KMS-11 (cell line): ENCODE results near the gene ID1.

Experiments
- H2AFZ ChIP-seq: fragments of 200-600 bp; sonication (generic); 2 replicates; pipeline ENCODE4 v1.6.1; 2016; ENCODE audit warnings: antibody characterized with exemption, mixed run types, low read depth
- H3K27ac ChIP-seq: fragments of 200-600 bp; sonication (generic); 2 replicates; pipeline ENCODE4 v1.6.1; 2016; ENCODE audit warnings: mild to moderate bottlenecking, mixed run types
- H3K27me3 ChIP-seq: fragments of 200-600 bp; sonication (generic); 2 replicates; pipeline ENCODE4 v1.6.1; 2017; ENCODE audit warnings: mild to moderate bottlenecking, low read depth, mixed run types, moderate library complexity; ENCODE audit not compliant: insufficient read depth
- H3K36me3 ChIP-seq: fragments of 200-600 bp; sonication (generic); 2 replicates; pipeline ENCODE4 v1.6.1; 2017; ENCODE audit warnings: mild to moderate bottlenecking, mixed run types; ENCODE audit not compliant: insufficient read depth
- H3K4me1 ChIP-seq: fragments of 200-600 bp; sonication (generic); 2 replicates; pipeline ENCODE4 v1.6.1; 2016; ENCODE audit warnings: mild to moderate bottlenecking, low read depth, mixed run types; ENCODE audit not compliant: poor library complexity, severe bottlenecking
- H3K4me2 ChIP-seq: fragments of 200-600 bp; sonication (generic); 2 replicates; pipeline ENCODE4 v1.7.0; 2016; ENCODE audit warnings: mild to moderate bottlenecking, mixed run types
- H3K4me3 ChIP-seq: fragments of 200-600 bp; sonication (generic); IDR thresholded peaks from 2 replicates; pipeline ENCODE4 v1.6.1; 2017; ENCODE audit warnings: low read depth, low read length, mixed read lengths; ENCODE audit not compliant: insufficient read depth
- H3K79me2 ChIP-seq: fragments of 200-600 bp; sonication (generic); 2 replicates; pipeline ENCODE4 v1.6.1; 2016; ENCODE audit warnings: low read depth, mixed run types; ENCODE audit not compliant: insufficient read depth
- H3K9ac ChIP-seq: fragments of 200-600 bp; sonication (generic); 2 replicates; pipeline ENCODE4 v1.6.1; 2016; ENCODE audit warnings: mild to moderate bottlenecking, mixed run types
- H4K20me1 ChIP-seq: fragments of 200-600 bp; sonication (generic); 2 replicates; pipeline ENCODE4 v1.6.1; 2016; ENCODE audit warnings: mild to moderate bottlenecking, mixed run types; ENCODE audit not compliant: insufficient read depth
- TF ChIP-seq, protein P1 (sequence below): fragments of 200-600 bp; sonication (generic); conservative IDR thresholded peaks from 2 replicates; pipeline ENCODE4 v1.6.1; 2017; ENCODE audit warnings: low read depth, mild to moderate bottlenecking, antibody characterized with exemption, low read length, moderate library complexity, mixed read lengths

The ID1 gene

GRCh38 chr20:31569163-31570020 is 35.7 kb upstream of the ID1 start:
- H4K20me1 ChIP-seq: no peaks in the 10 kb centered on the region
- H3K79me2 ChIP-seq: no peaks in the 10 kb centered on the region
- no peaks in the 10 kb centered on the region for H3K36me3 ChIP-seq
- TF ChIP-seq, protein P1, sequence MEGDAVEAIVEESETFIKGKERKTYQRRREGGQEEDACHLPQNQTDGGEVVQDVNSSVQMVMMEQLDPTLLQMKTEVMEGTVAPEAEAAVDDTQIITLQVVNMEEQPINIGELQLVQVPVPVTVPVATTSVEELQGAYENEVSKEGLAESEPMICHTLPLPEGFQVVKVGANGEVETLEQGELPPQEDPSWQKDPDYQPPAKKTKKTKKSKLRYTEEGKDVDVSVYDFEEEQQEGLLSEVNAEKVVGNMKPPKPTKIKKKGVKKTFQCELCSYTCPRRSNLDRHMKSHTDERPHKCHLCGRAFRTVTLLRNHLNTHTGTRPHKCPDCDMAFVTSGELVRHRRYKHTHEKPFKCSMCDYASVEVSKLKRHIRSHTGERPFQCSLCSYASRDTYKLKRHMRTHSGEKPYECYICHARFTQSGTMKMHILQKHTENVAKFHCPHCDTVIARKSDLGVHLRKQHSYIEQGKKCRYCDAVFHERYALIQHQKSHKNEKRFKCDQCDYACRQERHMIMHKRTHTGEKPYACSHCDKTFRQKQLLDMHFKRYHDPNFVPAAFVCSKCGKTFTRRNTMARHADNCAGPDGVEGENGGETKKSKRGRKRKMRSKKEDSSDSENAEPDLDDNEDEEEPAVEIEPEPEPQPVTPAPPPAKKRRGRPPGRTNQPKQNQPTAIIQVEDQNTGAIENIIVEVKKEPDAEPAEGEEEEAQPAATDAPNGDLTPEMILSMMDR: peak; percentile 97
- peaks cover 90% of the 10 kb centered on the region for H3K4me1 ChIP-seq
- no peak overlapping the region for H3K4me3 ChIP-seq
- no peak overlapping the region for H2AFZ ChIP-seq
- H3K27me3 ChIP-seq: no peaks in the 10 kb centered on the region
- peak overlapping the region; percentile 88 for H3K27ac ChIP-seq
- no peak overlapping the region for H3K9ac ChIP-seq
- peak overlapping the region; percentile 58 for H3K4me2 ChIP-seq

GRCh38 chr20:31570021-31570463 is 35.0 kb upstream of the ID1 start:
- Histone ChIP-seq H3K4me2 (peak overlapping the region; percentile 58; the same call in 1 of the 2 replicates), H2AFZ (no peak overlapping the region), H4K20me1 (no peaks in the 10 kb centered on the region), H3K36me3 (no peaks in the 10 kb centered on the region), H3K27ac (peak overlapping the region; percentile 88), H3K27me3 (no peaks in the 10 kb centered on the region), H3K4me1 (peaks cover 88% of the 10 kb centered on the region), H3K79me2 (no peaks in the 10 kb centered on the region), H3K4me3 (no peak overlapping the region), H3K9ac (no peak overlapping the region)
- TF ChIP-seq, protein P1: no peak

DNA sequence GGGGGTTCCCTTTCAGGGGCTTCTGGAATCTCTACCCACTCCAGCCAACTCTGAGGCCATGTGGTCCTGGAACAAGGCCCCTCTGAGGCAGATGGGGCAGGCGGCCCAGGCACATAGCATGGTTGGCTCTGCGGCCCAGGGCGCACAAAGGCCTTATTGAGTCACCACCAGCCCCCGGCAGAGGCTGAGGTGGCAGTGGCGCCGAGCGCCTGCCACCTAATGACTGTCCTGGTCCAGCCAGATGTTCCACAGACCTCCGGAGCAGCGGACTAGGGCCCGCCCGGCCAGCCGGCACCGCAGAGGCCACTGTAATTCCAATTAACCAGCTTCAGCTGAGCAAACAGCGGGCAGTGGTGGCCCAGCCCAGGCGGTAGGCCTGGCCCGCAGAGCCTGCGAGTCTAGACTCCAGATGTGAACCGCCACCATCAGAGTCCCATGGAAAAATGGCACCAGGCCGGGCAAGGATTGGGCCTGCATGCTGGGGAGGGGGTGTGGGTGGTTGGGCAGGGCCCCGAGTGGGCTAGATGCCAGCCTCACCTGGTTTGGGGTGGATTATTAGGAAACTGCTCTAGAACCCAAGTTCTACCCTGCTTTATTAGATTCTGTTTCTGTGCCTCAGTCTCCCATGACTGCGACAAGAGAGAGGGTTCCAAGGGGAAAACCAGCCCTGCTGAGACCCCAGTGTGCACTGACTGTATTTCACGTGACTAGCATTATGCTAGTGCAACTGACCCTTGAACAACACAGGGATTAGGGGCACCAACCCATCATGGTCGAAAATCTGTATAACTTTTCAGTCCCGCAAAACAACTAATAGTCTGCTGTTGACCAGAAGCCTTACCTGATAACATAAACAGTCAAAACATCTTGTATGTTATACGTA is 34.1 kb upstream of the ID1 start:
- H3K27ac ChIP-seq: peak overlapping the region; percentile 88; the same call in 1 of the 2 replicates
- no peaks in the 10 kb centered on the region for H3K27me3 ChIP-seq
- no peak overlapping the region for H3K4me3 ChIP-seq
- H3K4me1 ChIP-seq: peaks cover 79% of the 10 kb centered on the region
- H3K4me2 ChIP-seq: peak overlapping the region; percentile 79
- no peak overlapping the region for H2AFZ ChIP-seq
- H4K20me1 ChIP-seq: no peaks in the 10 kb centered on the region
- no peaks in the 10 kb centered on the region for H3K36me3 ChIP-seq
- peak overlapping the region; percentile 85; the same call in 1 of the 2 replicates for H3K9ac ChIP-seq
- no peaks in the 10 kb centered on the region for H3K79me2 ChIP-seq
- TF ChIP-seq, protein P1: no peak

DNA sequence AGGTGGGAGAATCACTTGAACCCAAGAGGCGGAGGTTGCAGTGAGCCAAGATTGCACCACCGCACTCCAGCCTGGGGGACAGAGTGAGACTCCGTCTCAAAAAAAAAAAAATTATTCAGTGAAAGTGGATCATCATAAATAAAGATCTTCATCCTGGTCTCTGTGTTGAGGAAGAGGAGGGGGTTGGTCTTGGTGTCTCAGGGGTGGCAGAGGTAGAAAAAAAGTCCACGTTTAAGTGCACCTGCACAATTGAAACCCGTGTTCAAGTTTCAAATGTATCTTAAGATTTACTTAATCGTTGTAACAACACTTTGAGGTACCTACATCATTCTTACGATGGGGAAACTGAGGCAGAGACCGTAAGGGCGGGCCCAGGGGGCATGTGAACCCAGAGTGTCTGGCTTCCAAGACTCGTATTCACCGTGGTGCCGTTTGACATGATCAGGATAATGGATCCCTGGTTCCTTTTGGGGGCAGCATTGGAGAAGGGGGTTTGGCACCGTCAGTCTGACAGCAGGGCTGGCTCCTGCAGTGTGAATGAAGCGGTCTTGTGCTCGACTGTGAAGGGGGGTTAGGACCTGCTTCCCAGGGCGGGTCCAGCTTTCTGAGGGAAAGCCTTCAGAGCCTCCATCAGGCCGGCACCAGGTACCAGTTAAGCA is 32.9 kb upstream of the ID1 start:
- H3K27me3 ChIP-seq: no peaks in the 10 kb centered on the region
- no peak overlapping the region for H3K4me3 ChIP-seq
- H3K79me2 ChIP-seq: no peaks in the 10 kb centered on the region
- H3K27ac ChIP-seq: peak overlapping the region; percentile 88
- peaks cover 67% of the 10 kb centered on the region for H3K4me1 ChIP-seq
- TF ChIP-seq, protein P1: no peak
- H2AFZ ChIP-seq: peak overlapping the region; percentile 11; the same call in 1 of the 2 replicates
- peak overlapping the region; percentile 79 for H3K4me2 ChIP-seq
- peak overlapping the region; percentile 85 for H3K9ac ChIP-seq
- H3K36me3 ChIP-seq: no peaks in the 10 kb centered on the region
- no peaks in the 10 kb centered on the region for H4K20me1 ChIP-seq
